ENCODE results near the gene UPK3BL2. TPM values are rescaled to one million over a fixed set of nuclear protein-coding genes. Genes with fewer than 3 reads are reported as not detected.
"Not testable (repeated sequence)": the region's sequence is repeated elsewhere in the genome, so short reads cannot be mapped to it uniquely, and the experiment has no call there.

UPK3BL2 gene, protein sequence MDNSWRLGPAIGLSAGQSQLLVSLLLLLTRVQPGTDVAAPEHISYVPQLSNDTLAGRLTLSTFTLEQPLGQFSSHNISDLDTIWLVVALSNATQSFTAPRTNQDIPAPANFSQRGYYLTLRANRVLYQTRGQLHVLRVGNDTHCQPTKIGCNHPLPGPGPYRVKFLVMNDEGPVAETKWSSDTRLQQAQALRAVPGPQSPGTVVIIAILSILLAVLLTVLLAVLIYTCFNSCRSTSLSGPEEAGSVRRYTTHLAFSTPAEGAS
- 2.6 TPM for total RNA-seq

DNA sequence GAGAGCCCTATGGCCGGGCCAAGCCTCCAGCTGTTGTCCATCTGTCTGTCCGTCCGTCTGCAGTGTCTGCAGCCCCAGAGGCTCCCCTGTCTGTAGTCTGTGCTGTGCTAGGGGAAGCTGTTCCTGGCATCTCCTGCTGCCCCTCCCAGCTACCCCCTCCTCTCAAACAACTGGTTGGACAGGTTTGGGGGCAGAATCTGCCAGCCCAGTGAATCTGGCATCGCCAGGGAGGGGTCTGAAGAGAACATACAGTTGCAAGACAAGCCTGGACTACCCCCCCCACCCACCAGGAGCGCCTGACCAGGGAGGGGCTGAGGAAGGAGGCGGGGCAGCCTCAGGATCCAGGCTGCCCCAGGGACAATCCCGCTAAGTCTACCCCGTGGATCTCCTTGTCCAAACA, at the start of gene UPK3BL2:
UPK3BL2 (minus strand) TSS at position 101 of the 400 bp plus-strand sequence; CDS start at position 41, 60 bp downstream.
- not testable (repeated sequence) for H3K4me1 ChIP-seq (ENCODE audit: control insufficient read depth in 3 of 3, insufficient read depth in 3 of 3, low read length in 3 of 3); H3K4me3 ChIP-seq (ENCODE audit: low read length in 3 of 3); H3K27me3 ChIP-seq (ENCODE audit: control insufficient read depth in 3 of 3, insufficient read depth in 3 of 3, low read length in 3 of 3); H3K27ac ChIP-seq (ENCODE audit: low read depth, low read length); H3K9ac ChIP-seq (ENCODE audit: low read depth in 1 of 3, low read length in 3 of 3); H3K9me3 ChIP-seq (ENCODE audit: control insufficient read depth in 3 of 3, low read length in 3 of 3); H3K36me3 ChIP-seq (ENCODE audit: control insufficient read depth in 3 of 3, insufficient read depth in 3 of 3, low read length in 3 of 3)

- not testable (repeated sequence) for H3K27me3 ChIP-seq (ENCODE audit: control insufficient read depth in 3 of 3, insufficient read depth in 3 of 3, low read length in 3 of 3); H3K4me3 ChIP-seq (ENCODE audit: low read length in 3 of 3); H3K9me3 ChIP-seq (ENCODE audit: control insufficient read depth in 3 of 3, low read length in 3 of 3); H3K36me3 ChIP-seq (ENCODE audit: control insufficient read depth in 3 of 3, insufficient read depth in 3 of 3, low read length in 3 of 3); H3K4me1 ChIP-seq (ENCODE audit: control insufficient read depth in 3 of 3, insufficient read depth in 3 of 3, low read length in 3 of 3); H3K9ac ChIP-seq (ENCODE audit: low read depth in 1 of 3, low read length in 3 of 3); H3K27ac ChIP-seq (ENCODE audit: low read depth, low read length)
These were observed 49.1 kb upstream of the UPK3BL2 start for GRCh38 chr7:102592477-102593019.

DNA sequence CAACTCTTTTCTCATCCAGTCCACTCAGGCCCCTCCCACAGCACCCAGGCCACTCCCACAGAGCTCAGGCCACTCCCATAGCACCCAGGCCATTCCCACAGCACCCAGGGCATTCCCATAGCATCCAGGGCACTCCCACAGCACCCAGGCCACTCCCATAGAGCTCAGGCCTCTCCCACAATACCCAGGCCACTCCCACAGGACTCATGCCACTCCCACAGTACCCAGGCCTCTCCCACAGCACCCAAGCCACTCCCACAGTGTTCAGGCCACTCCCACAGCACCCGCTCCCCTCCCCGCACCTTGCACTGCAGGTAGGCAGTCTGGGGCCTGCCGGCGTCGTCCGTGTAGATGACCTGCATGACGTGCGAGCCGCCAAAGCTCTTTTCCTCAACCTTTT, 46.4 kb upstream of the UPK3BL2 start:
- not testable (repeated sequence) for H3K9ac ChIP-seq (ENCODE audit: low read depth in 1 of 3, low read length in 3 of 3); H3K9me3 ChIP-seq (ENCODE audit: control insufficient read depth in 3 of 3, low read length in 3 of 3); H3K4me3 ChIP-seq (ENCODE audit: low read length in 3 of 3); H3K27me3 ChIP-seq (ENCODE audit: control insufficient read depth in 3 of 3, insufficient read depth in 3 of 3, low read length in 3 of 3); H3K36me3 ChIP-seq (ENCODE audit: control insufficient read depth in 3 of 3, insufficient read depth in 3 of 3, low read length in 3 of 3); H3K4me1 ChIP-seq (ENCODE audit: control insufficient read depth in 3 of 3, insufficient read depth in 3 of 3, low read length in 3 of 3); H3K27ac ChIP-seq (ENCODE audit: low read depth, low read length)

DNA sequence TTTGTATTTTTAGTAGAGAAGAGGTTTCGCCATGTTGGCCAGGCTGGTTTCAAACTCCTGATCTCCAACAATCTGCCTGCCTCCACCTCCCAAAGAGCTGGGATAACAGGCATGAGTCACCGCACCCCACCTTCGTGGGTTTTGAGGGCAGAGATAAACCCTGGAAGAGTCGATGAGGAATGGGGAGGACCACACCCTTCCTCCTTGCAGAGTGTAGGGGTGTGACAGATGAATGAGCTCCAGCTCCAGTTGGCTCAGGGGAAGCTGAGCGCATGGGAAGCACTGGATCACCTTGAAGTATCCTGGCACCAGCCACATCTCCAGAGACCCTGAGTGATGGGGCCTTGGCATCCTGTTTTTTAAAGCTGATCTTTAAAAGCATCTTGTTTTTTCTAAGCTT, 40.0 kb upstream of the UPK3BL2 start:
- H3K4me3 ChIP-seq (ENCODE audit: low read length in 3 of 3); H3K36me3 ChIP-seq (ENCODE audit: control insufficient read depth in 3 of 3, insufficient read depth in 3 of 3, low read length in 3 of 3); H3K4me1 ChIP-seq (ENCODE audit: control insufficient read depth in 3 of 3, insufficient read depth in 3 of 3, low read length in 3 of 3); H3K27ac ChIP-seq (ENCODE audit: low read depth, low read length); H3K9ac ChIP-seq (ENCODE audit: low read depth in 1 of 3, low read length in 3 of 3); H3K9me3 ChIP-seq (ENCODE audit: control insufficient read depth in 3 of 3, low read length in 3 of 3); H3K27me3 ChIP-seq (ENCODE audit: control insufficient read depth in 3 of 3, insufficient read depth in 3 of 3, low read length in 3 of 3): not testable (repeated sequence)

DNA sequence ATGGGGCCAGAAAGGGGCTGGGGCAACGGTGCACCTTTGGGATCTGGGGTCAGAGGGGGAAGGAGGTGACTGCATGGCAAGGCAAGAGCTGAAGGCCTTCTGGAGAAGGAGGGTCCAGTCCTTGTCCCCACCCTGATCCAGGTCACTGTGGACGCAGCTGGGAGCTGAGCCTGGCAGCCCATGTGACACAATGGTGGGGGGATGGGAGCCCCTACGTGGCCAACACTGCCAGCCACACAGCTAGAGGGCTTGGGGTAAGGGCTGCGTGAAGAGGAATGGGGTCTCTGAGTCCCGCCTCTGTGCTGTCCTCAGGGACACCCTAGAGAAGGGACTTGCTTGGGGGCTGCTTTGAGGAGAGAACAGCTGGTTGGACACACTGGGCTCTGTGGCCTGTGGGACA, 38.2 kb upstream of the UPK3BL2 start:
- not testable (repeated sequence) for H3K4me1 ChIP-seq (ENCODE audit: control insufficient read depth in 3 of 3, insufficient read depth in 3 of 3, low read length in 3 of 3); H3K9ac ChIP-seq (ENCODE audit: low read depth in 1 of 3, low read length in 3 of 3); H3K4me3 ChIP-seq (ENCODE audit: low read length in 3 of 3); H3K27me3 ChIP-seq (ENCODE audit: control insufficient read depth in 3 of 3, insufficient read depth in 3 of 3, low read length in 3 of 3); H3K27ac ChIP-seq (ENCODE audit: low read depth, low read length); H3K36me3 ChIP-seq (ENCODE audit: control insufficient read depth in 3 of 3, insufficient read depth in 3 of 3, low read length in 3 of 3); H3K9me3 ChIP-seq (ENCODE audit: control insufficient read depth in 3 of 3, low read length in 3 of 3)

DNA sequence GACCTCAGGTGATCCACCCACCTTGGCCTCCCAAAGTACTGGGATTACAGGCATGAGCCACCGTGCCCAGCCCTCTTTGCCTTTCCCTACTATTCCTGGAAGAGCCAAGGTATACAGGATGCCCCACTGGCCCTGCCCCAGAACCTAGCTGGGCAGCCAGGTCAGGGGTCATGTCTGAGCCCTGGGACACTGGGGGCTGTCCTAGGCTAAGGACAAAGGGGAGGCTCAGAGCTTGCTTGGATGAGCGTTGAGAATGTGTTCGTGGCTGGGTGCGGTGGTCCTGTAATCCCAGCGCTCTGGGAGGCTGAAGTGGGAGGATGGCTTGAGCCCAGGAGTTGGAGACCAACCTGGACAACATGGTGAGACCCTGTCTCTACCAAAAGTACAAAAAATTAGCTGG, 35.0 kb upstream of the UPK3BL2 start:
- H3K9ac ChIP-seq (ENCODE audit: low read depth in 1 of 3, low read length in 3 of 3); H3K4me1 ChIP-seq (ENCODE audit: control insufficient read depth in 3 of 3, insufficient read depth in 3 of 3, low read length in 3 of 3); H3K9me3 ChIP-seq (ENCODE audit: control insufficient read depth in 3 of 3, low read length in 3 of 3); H3K27me3 ChIP-seq (ENCODE audit: control insufficient read depth in 3 of 3, insufficient read depth in 3 of 3, low read length in 3 of 3); H3K27ac ChIP-seq (ENCODE audit: low read depth, low read length); H3K4me3 ChIP-seq (ENCODE audit: low read length in 3 of 3); H3K36me3 ChIP-seq (ENCODE audit: control insufficient read depth in 3 of 3, insufficient read depth in 3 of 3, low read length in 3 of 3): not testable (repeated sequence)

- not testable (repeated sequence) for H3K27ac ChIP-seq (ENCODE audit: low read depth, low read length); H3K9me3 ChIP-seq (ENCODE audit: control insufficient read depth in 3 of 3, low read length in 3 of 3); H3K36me3 ChIP-seq (ENCODE audit: control insufficient read depth in 3 of 3, insufficient read depth in 3 of 3, low read length in 3 of 3); H3K9ac ChIP-seq (ENCODE audit: low read depth in 1 of 3, low read length in 3 of 3); H3K4me1 ChIP-seq (ENCODE audit: control insufficient read depth in 3 of 3, insufficient read depth in 3 of 3, low read length in 3 of 3); H3K27me3 ChIP-seq (ENCODE audit: control insufficient read depth in 3 of 3, insufficient read depth in 3 of 3, low read length in 3 of 3); H3K4me3 ChIP-seq (ENCODE audit: low read length in 3 of 3)
These were observed 34.1 kb upstream of the UPK3BL2 start for GRCh38 chr7:102577315-102578240.

DNA sequence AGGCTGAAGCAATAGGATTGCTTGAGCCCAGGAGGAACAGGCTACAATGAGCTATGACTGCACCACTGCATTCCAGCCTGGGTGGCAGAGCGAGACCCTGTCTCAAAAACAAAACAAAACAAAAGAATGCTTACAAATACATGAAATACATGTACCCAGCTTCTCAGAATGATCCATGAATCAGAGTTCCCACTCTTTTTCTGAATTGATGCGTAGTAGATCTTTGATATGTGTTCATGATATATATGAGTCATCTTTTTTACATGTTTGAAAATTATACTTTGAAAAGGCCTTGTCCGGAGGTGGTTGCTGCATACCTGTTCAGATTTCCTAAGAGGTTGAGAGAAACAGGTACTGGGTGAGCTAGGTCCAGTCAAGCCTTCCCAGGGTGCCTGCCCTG, 32.9 kb upstream of the UPK3BL2 start:
- H3K27me3 ChIP-seq (ENCODE audit: control insufficient read depth in 3 of 3, insufficient read depth in 3 of 3, low read length in 3 of 3); H3K27ac ChIP-seq (ENCODE audit: low read depth, low read length); H3K4me3 ChIP-seq (ENCODE audit: low read length in 3 of 3); H3K9ac ChIP-seq (ENCODE audit: low read depth in 1 of 3, low read length in 3 of 3); H3K4me1 ChIP-seq (ENCODE audit: control insufficient read depth in 3 of 3, insufficient read depth in 3 of 3, low read length in 3 of 3); H3K9me3 ChIP-seq (ENCODE audit: control insufficient read depth in 3 of 3, low read length in 3 of 3); H3K36me3 ChIP-seq (ENCODE audit: control insufficient read depth in 3 of 3, insufficient read depth in 3 of 3, low read length in 3 of 3): not testable (repeated sequence)

DNA sequence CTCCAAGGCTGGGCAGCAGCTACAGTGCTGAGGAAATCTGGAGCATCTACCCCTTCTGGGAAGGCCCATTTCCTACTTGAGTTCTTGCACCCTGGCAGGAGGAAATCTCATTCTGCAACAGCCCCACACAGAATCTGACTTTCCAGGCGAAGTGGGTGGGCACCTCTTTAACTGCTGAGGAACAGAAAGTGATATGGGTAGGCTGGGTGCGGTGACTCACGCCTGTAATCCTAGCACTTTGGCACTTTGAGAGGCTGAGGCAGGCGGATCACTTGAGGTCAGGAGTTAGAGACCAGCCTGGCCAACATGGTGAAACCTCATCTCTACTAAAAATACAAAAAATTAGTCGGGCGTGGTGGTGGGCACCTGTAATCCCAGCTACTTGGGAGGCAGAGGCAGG, 31.1 kb upstream of the UPK3BL2 start:
- H3K9me3 ChIP-seq (ENCODE audit: control insufficient read depth in 3 of 3, low read length in 3 of 3); H3K4me1 ChIP-seq (ENCODE audit: control insufficient read depth in 3 of 3, insufficient read depth in 3 of 3, low read length in 3 of 3); H3K36me3 ChIP-seq (ENCODE audit: control insufficient read depth in 3 of 3, insufficient read depth in 3 of 3, low read length in 3 of 3); H3K27ac ChIP-seq (ENCODE audit: low read depth, low read length); H3K9ac ChIP-seq (ENCODE audit: low read depth in 1 of 3, low read length in 3 of 3); H3K27me3 ChIP-seq (ENCODE audit: control insufficient read depth in 3 of 3, insufficient read depth in 3 of 3, low read length in 3 of 3); H3K4me3 ChIP-seq (ENCODE audit: low read length in 3 of 3): not testable (repeated sequence)
